Left ventricle myocardium inferior (tissue), 1 donor: ENCODE results near the gene TARDBP. TPM values are rescaled to one million over a fixed set of nuclear protein-coding genes. Genes with fewer than 3 reads are reported as not detected.

Experiments used
- DNase-seq: peaks from one replicate; pipeline ENCODE4 v3.0.0-alpha.2; 2020
- H3K27ac ChIP-seq: fragments of 200-600 bp; replicated peaks from 2 replicates; pipeline ENCODE4 v1.8.0; 2021
- H3K27me3 ChIP-seq: fragments of 200-600 bp; 2 replicates; pipeline ENCODE4 v1.8.0; 2021; ENCODE audit warnings: low read depth
- H3K36me3 ChIP-seq: fragments of 200-600 bp; 2 replicates; pipeline ENCODE4 v1.8.0; 2021
- H3K4me1 ChIP-seq: fragments of 200-600 bp; 2 replicates; pipeline ENCODE4 v1.8.0; 2021
- H3K4me3 ChIP-seq: fragments of 200-600 bp; 2 replicates; pipeline ENCODE4 v1.8.0; 2021; ENCODE audit warnings: mild to moderate bottlenecking, moderate library complexity
- H3K9me3 ChIP-seq: fragments of 200-600 bp; replicated peaks from 2 replicates; pipeline ENCODE4 v1.8.0; 2021
- CTCF ChIP-seq: fragments of 200-600 bp; IDR thresholded peaks from 2 replicates; pipeline ENCODE4 v1.8.0; 2021; ENCODE audit warnings: antibody characterized with exemption, mild to moderate bottlenecking, borderline replicate concordance
- intact Hi-C: fragments of 100-400 bp; cut with micrococcal nuclease; formaldehyde crosslinking; loops from one replicate; pipeline ENCODE4 v1.11.0; 2022
- total RNA-seq: library from RNA; stranded (reverse); fragmentation: NEBNext Ultra II Directional; extraction: Animal tissue kit (Norgen Biotek cat#: 25700); gene quantifications from one replicate; pipeline ENCODE4 v1.2.1, GENCODE V29; 2021
- donor health status: DM: no; HTN: yes; CAD: no; lungs with severe emphysema.

The TARDBP gene
- total RNA-seq, 1 donor from 2014 or later = 95.5 TPM

- TF ChIP-seq CTCF = no peak
- Histone ChIP-seq H3K4me3 (no peak overlapping the region), H3K4me1 (peaks cover 9% of the 10 kb centered on the region), H3K27me3 (no peaks in the 10 kb centered on the region), H3K36me3 (no peaks in the 10 kb centered on the region), H3K9me3 (no peaks in the 10 kb centered on the region), H3K27ac (no peak overlapping the region)
- DNase-seq = no peak
- intact Hi-C loops = no loop called here
These were observed 29.6 kb downstream of the TARDBP start for GRCh38 chr1:11042065-11042464.

- DNase-seq = no peak
- intact Hi-C loops = no loop called here
- no peaks in the 10 kb centered on the region for H3K27me3 ChIP-seq
- H3K9me3 ChIP-seq = no peaks in the 10 kb centered on the region
- no peak overlapping the region for H3K4me3 ChIP-seq
- H3K4me1 ChIP-seq = peaks cover 3% of the 10 kb centered on the region
- no peak for TF ChIP-seq CTCF
- H3K36me3 ChIP-seq = no peaks in the 10 kb centered on the region
- H3K27ac ChIP-seq = no peak overlapping the region
These were observed 30.8 kb downstream of the TARDBP start for GRCh38 chr1:11042995-11043874.

- no peak for TF ChIP-seq CTCF
- no peak overlapping the region for H3K4me3 ChIP-seq
- no peaks in the 10 kb centered on the region for H3K9me3 ChIP-seq
- H3K27ac ChIP-seq = no peak overlapping the region
- no peaks in the 10 kb centered on the region for H3K36me3 ChIP-seq
- intact Hi-C loops = no loop called here
- no peak for DNase-seq
- no peaks in the 10 kb centered on the region for H3K4me1 ChIP-seq
- H3K27me3 ChIP-seq = no peaks in the 10 kb centered on the region
These were observed 31.8 kb downstream of the TARDBP start for GRCh38 chr1:11044086-11044848.

- Histone ChIP-seq H3K4me1 (no peaks in the 10 kb centered on the region), H3K36me3 (no peaks in the 10 kb centered on the region), H3K9me3 (no peaks in the 10 kb centered on the region), H3K27ac (no peak overlapping the region), H3K4me3 (no peak overlapping the region), H3K27me3 (no peaks in the 10 kb centered on the region)
- TF ChIP-seq CTCF = no peak
- intact Hi-C loops = no loop called here
- DNase-seq = no peak
These were observed 32.5 kb downstream of the TARDBP start for GRCh38 chr1:11044849-11045427.

GRCh38 chr1:11045428-11046269 is 33.2 kb downstream of the TARDBP start:
- no peaks in the 10 kb centered on the region for H3K36me3 ChIP-seq
- H3K27me3 ChIP-seq = no peaks in the 10 kb centered on the region
- H3K4me1 ChIP-seq = no peaks in the 10 kb centered on the region
- H3K27ac ChIP-seq = no peak overlapping the region
- H3K9me3 ChIP-seq = no peaks in the 10 kb centered on the region
- no peak for DNase-seq
- intact Hi-C loops = no loop called here
- no peak for TF ChIP-seq CTCF
- no peak overlapping the region for H3K4me3 ChIP-seq
